AG09309 (cell line): ENCODE data around the gene GSTCD.
"Not testable (repeated sequence)": the region's sequence is repeated elsewhere in the genome, so short reads cannot be mapped to it uniquely, and the experiment has no call there.

Experiments
- DNase-seq: peaks from one replicate; pipeline ENCODE4 v3.0.0-alpha.2; 2010; ENCODE audit warnings: low read depth
- H3K4me3 ChIP-seq: 2 replicates; pipeline ENCODE4 v1.5.1; 2011; ENCODE audit warnings: mild to moderate bottlenecking, low read depth, low read length, moderate library complexity; ENCODE audit not compliant: control insufficient read depth
- TF ChIP-seq, protein P1 (sequence below): IDR thresholded peaks from 2 replicates; pipeline ENCODE4 v1.5.1; 2011; ENCODE audit warnings: mild to moderate bottlenecking, low read depth, low read length, inconsistent platforms; ENCODE audit not compliant: insufficient read depth, control insufficient read depth; ENCODE audit errors: missing control alignments

The GSTCD gene

DNA sequence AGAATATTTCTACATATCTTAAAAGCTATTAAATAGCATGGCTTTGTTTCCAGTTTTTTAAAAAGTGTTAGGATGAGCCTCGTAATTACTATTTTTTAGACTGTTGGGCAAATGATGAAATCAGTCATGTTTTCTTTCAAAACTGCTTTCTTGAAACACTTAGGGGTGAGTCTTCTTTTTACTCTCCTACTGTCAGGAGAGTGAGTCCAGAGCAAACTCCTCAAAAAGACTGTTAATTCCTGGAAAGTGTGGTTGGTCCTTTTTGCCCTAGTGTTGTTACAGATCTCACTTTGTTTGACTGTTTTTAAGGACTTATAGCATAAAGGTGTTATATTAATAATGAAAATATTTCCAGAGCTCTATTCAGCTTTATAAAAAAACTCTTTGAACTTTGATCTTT, 6.3 kb downstream of the GSTCD start:
- TF ChIP-seq, protein P1, sequence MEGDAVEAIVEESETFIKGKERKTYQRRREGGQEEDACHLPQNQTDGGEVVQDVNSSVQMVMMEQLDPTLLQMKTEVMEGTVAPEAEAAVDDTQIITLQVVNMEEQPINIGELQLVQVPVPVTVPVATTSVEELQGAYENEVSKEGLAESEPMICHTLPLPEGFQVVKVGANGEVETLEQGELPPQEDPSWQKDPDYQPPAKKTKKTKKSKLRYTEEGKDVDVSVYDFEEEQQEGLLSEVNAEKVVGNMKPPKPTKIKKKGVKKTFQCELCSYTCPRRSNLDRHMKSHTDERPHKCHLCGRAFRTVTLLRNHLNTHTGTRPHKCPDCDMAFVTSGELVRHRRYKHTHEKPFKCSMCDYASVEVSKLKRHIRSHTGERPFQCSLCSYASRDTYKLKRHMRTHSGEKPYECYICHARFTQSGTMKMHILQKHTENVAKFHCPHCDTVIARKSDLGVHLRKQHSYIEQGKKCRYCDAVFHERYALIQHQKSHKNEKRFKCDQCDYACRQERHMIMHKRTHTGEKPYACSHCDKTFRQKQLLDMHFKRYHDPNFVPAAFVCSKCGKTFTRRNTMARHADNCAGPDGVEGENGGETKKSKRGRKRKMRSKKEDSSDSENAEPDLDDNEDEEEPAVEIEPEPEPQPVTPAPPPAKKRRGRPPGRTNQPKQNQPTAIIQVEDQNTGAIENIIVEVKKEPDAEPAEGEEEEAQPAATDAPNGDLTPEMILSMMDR = no peak
- no peak overlapping the region for H3K4me3 ChIP-seq
- DNase-seq = no peak

DNA sequence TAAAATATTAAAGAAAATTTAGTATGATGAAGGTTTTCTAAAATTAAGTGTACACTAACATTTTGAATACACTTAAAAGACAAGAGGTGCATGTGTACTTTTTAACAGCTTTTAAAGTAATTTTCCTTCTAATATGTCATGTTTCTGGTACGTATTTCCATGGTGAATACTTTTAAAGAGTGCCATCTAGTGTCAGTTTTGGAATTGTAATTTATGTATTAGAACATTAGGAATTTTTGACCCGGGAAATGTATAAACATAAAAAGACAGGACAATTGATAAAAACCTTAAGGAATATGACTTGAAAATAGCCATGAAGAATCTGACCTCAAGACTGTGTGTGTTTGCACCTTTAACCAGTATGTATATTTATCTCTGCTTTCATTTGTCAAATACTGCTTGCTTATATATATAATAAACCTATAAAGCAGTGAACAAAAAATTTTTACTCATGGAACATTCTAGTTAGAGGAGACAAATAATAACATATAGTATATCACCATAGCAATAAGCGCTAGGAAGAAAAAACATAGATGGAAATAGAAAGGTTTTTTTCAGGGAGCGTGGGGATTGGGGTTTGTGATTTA, 7.2 kb downstream of the GSTCD start:
- TF ChIP-seq, protein P1 = peak; percentile 29
- no peak for DNase-seq
- no peak overlapping the region for H3K4me3 ChIP-seq

DNA sequence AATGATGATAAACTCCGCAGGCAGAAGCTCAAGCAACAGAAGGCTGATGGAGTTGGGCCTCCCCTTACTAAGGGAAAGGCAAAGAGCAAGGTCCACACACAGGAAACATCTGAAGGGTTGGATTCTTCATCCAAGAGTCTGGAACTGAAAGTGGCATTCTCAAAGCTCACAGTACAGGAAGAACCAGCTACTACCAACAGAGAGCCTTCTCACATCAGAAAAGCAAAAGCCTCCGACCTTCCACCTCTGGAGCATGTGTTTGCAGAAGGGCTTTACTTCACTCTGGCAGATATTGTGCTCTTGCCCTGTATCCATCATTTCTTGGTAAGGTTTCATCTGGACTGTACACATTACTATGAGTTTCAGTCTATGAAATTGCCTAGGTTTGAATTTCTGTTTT, 10.6 kb downstream of the GSTCD start:
- TF ChIP-seq, protein P1 = no peak
- DNase-seq = no peak

DNA sequence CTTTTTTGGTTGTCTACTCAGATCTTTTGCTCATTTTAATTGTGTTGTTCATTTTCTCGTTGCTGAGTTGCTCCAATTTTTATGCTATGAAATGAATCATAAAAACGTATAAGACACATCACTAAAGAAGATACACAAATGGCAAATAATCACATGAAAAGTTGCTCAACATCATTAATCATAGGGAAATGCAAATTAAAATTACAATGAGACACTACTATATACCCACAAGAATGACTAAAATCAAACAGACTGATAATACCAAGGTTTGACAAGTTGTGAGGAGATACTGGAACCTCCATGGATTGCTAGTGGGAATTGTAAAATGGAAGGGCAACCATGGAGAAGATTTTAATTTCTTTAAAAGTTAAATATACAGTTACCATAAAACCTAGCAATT, 17.0 kb downstream of the GSTCD start:
- DNase-seq = no peak
- TF ChIP-seq, protein P1 = no peak
- H3K4me3 ChIP-seq = no peak overlapping the region

More for the DNA sequence above, 10.6 kb downstream of the GSTCD start:
- no peak overlapping the region for H3K4me3 ChIP-seq

DNA sequence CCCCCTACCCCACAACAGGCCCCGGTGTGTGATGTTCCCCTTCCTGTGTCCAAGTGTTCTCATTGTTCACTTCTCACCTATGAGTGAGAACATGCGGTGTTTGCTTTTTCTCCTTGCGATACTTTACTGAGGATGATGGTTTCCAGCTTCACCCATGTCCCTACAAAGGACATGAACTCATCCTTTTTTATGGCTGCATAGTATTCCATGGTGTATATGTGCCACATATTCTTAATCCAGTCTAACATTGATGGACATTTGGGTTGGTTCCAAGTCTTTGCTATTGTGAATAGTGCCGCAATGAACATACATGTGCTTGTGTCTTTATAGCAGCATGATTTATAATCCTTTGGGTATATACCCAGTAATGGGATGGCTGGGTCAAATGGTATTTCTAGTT, 21.3 kb downstream of the GSTCD start:
- H3K4me3 ChIP-seq, DNase-seq: not testable (repeated sequence)

DNA sequence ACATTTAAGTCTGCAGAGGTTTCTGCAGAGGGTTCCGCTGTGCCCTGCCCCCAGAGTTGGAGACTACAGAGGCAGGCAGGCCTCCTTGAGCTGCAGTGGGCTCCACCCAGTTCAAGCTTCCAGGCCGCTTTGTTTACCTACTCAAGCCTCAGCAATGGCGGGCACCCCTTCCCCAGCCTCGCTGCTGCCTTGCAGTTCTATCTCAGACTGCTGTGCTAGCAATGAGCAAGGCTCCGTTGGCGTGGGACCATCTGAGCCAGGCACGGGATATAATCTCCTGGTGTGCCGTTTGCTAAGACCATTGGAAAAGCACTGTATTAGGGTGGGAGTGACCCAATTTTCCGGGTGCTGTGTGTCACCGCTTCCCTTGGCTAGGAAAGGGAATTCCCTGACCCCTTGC, 26.6 kb downstream of the GSTCD start:
- not testable (repeated sequence) for H3K4me3 ChIP-seq, DNase-seq

DNA sequence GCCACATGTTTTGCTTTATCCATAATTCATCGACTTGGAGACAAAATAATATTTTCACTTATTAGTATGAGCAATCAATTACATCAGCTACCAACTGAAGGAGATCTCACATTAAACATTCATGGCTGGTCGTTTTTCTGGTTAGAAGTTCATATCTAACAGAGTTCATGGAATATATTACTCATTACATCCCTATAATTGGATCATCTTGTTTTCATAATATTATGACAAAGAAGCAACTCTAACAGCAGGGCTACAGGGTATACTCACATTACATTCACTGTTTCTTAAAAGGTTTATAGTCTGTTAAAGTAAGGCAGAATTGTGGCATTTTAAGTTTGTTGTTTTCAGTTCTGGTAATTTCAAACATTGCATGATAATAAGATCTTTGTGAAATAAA, 33.0 kb downstream of the GSTCD start:
- H3K4me3 ChIP-seq = no peak overlapping the region
- TF ChIP-seq, protein P1 = no peak
- peak; percentile 25 for DNase-seq

DNA sequence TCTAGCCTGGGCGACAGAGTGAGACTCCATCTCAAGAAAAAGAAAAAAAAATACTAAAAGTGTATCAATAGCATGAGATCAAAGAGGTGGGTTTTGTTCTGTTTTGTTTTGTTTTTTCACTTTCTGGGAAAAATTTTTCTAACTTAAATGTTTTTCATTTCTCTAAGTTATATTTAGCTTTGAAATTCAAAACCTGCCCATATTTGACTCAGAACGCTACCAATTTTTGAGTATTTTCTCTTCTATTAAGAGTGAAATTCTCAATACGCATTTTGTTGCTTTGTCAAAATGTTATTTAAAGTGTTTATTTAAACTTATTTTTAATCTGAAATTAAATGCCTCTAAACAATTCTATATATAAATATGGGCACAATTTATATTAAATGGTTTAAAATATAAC, 39.6 kb downstream of the GSTCD start:
- TF ChIP-seq, protein P1 = no peak
- no peak overlapping the region for H3K4me3 ChIP-seq
- no peak for DNase-seq
